HG03066 (cell line): Measurements from ENCODE around the gene TP63.

Source experiments
- ATAC-seq: cut with Tn5 transposase; IDR thresholded peaks from one replicate; pipeline ENCODE4 v1.9.1; 2021; ENCODE audit warnings: low read depth; ENCODE audit not compliant: unreplicated experiment

Gene TP63

DNA sequence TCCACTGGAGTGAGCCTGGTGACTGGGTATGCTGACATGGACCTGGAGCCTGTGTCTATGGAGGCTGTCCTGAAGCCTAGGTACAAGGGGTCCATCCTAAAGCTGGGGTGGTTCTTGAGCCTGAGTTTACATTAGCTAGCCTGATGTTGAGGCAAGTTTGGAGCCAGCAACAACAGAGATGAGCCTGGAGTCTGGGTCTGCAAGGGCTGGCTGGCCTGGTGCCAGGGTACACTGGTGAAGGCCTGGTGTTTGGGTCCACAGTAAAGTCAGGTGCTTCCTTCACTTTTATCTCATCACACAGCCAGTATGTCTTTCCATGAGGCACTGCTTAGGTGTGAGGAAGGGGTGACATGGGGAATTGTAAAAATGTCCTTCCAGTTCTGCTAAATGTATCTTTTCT lies 49.5 kb downstream of the TP63 start:
- ATAC-seq, result no peak

DNA sequence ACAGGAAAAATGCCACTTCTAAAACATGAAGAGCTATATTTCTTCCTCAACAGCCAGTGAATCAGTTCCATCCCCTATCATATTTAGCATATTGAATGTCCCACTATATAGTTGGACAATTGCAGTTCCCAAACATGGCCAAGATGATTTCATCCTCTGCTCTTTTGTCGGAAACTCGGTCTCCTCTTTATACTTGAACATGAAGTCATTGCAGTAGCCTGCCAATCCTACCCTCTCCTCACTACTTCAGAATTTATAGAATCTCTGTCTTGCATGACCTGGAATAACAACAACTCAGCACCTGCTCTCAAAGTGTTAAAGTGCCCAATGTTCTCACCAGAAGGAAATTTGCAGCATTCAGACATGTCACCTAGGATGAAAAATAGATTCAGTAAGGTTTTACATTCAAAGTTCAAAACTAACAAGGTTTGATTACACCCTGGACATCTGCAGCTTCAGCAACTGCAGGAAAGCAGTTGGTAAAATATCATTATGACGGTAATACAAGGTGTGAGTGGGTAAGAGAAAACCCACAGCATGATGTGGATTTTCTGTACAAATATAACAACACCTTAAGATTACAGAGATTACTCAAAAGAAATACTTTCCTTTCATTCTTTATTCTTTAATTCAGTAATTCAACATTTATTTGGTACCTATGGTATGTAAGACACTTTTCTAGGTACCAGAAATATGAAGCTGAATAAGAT lies 52.5 kb downstream of the TP63 start:
- no peak for ATAC-seq

DNA sequence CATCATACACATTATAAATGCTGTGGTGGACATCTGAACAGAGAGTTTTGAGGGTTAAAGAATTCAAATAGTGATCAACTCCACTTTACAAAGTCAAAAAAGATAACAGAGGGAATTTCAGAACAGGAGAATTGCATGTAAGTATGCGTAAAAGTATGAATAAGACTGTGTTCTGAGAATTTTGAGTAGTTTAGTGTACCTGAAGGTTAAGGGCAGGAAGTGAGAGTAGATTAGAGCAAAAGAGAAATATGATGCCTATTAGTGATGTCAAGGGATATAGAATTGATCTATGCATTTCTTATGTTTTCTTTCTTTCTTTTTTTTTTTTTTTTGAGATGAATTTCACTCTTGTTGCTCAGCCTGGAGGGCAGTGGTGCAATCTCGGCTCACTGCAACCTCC lies 53.1 kb downstream of the TP63 start:
- ATAC-seq, result no peak

DNA sequence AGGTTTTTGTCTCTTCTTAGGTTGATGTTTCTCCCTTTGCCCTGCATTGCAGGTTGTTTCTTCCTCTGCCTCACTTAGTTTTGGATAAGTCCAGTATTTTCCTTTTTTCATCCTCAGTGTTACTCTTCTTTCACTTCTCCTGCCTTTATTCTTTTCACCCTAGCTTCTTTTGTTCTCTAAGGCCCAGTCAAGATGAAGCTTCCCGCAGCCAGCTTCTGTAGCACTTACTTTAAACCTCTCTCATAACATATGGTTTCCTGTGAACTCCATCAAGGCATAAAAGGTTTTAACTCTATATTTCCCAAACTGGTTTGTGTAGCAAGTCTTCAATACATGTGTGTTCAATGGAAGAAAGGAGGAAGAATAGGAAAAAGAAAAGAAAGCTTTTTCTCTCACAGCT lies 54.1 kb downstream of the TP63 start:
- ATAC-seq, result no peak

DNA sequence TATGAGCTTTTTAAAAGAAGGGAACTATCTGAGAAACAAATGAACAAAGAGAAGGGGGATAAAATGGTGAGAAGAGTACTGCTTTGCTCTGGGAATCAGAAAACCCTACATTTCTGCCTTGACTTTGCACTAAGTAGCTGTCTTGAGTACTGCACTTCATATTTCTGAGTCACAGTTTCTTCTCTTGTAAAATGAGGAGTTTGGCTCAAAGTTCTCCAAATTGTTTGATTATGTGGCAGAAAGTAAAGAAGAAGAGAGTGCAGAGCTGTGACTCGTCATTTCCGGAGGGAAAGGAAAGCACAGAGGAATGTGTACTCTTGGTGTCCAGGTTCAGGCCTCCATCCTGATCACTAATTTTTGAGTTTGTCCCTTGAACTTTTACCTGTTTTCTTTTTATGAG lies 54.7 kb downstream of the TP63 start:
- ATAC-seq, result no peak

DNA sequence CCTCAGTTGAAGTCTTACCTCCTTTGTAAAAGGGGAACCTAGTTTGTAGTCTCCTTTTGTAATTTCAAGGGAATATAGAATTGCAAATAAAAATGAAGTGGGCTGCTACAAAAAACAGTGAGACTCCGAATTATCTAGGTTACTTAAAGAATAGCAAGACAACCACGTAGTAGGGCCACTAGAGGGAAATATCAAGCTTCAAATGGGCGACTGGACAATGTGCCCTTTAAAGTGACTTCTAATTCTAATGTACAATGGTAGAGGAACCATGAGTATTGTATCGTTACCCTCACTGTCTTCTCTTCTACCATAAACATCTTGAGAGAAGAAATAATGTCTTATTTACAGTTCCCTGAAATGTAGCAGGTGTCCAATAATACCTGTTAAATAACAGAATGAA lies 56.3 kb downstream of the TP63 start:
- ATAC-seq, result no peak

DNA sequence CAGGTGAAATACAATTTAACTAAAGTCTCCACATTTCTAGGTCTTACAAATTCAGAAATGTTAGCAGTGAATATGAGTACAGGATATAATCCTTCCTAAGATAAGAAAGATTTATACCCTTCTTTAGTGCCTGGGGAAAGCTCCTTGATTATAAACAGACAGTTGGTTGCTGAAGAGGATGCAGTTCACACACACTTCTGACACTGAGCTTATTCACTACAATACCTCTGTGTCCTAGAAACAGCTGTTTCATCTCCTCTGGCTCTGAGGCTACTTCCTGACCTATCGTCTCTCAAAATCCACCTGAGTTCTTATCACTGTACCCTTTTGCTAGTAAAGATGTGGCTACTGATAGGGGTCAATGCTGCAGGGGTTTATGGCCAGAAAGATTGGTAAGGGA lies 57.1 kb downstream of the TP63 start:
- no peak for ATAC-seq

DNA sequence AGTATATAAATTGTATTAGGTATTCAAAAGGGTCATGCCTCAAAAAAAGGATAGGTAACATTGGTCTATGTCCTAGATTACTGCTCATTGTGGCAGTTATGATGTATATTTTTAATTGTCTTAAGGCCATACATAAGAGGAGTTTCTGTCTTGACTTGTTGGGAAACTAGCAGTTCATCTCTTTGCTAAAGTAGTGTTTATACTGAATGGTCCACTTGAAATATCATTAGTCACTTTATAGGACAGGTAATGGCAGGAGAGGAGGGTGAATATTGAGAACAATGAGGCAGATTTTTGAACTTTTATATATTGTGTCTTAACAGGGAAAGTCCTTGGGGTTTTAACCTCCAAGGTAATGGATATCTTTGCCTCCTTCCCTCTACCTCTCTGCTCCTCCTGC lies 58.4 kb downstream of the TP63 start:
- ATAC-seq, result no peak

DNA sequence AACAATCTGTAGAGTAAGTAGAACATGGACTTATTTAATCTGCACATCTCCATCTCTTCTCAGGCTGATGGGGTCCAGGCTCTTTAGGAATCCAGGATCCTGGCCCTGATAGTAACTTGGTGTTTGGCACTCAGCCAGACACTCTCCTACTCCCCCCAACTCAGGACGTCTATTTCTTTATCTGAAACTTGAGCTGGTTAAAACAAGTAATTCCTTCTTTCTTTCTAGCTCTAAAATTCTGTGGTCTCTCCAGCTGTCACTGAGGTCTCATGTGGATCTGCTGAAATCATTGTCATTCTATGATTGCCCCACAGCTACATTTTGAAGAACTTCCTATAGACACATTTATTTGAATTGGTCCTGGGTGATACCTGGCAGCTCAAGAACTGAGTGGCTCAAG lies 59.0 kb downstream of the TP63 start:
- ATAC-seq, result no peak

DNA sequence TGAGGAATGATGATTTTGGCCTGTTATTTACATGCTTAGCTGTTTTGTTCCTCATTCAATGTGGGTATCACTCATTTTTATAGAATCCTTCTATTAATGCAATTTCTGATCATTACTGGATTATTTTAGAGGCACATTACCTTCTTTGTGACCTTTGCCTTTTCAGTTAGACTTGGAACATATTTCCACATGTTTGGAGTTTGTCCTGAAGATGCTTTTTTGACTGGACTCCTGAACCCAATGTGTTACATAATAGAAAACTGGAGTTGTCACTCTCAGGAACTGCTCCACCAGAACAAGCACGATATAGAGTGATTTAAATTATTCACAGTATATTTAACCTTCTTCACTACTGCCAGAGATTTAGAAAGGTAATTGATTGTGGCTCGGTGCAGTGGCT lies 59.5 kb downstream of the TP63 start:
- no peak for ATAC-seq

DNA sequence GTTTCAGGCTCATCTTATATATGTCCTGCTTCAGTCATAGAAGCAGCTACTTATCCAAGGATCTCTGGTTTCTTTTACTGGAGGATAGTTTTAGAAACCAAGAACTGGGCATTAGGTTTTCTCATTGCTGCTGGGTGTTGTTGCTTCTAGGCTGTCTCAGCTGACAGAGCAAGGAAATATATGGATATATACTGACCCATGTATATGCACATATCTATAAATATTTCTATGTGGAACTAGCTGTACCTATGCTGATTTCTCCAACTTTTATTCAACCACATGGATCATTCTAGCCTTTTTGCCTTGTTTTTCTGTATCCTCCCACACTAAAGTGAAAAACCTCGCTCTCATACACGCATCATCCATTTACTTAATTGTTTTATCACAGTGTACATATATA lies 64.2 kb downstream of the TP63 start:
- ATAC-seq, result no peak

DNA sequence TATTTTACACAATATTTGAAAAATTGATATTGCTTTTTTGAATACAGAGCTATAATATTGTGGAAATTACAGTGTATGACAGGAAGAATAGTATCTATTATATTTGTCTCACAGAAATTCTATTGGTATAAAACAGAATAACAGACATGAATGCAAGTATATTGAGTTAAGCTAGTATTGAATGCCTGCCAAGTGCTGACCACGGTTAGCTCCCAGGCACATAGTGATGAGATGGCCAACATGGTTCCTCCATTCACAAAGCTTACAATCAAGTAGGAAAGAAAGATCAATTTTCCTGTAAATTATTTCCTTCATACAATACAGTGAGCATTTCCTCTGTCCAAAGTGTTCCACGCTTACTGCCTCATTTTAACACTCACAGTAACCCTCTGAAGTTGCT lies 67.6 kb downstream of the TP63 start:
- ATAC-seq, result no peak

DNA sequence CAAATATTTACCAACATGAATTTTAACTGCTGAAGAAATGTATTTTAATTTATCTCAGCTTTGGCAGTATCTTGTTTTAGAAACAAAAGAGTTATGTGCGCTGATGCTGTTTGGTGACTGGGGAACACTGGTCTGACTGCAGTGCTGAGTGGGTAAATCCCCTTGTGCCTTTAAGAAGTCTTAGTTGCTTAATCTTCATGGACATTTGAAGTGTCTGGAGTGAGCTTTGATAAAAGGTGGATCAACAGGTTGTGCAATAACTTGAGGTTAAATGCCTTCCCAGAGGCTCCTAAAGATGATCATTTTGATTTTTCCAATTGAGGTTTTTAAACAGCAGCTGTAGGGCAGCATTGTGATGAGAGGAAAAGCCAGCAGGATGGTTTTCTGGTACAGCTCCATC lies 68.7 kb downstream of the TP63 start:
- no peak for ATAC-seq

DNA sequence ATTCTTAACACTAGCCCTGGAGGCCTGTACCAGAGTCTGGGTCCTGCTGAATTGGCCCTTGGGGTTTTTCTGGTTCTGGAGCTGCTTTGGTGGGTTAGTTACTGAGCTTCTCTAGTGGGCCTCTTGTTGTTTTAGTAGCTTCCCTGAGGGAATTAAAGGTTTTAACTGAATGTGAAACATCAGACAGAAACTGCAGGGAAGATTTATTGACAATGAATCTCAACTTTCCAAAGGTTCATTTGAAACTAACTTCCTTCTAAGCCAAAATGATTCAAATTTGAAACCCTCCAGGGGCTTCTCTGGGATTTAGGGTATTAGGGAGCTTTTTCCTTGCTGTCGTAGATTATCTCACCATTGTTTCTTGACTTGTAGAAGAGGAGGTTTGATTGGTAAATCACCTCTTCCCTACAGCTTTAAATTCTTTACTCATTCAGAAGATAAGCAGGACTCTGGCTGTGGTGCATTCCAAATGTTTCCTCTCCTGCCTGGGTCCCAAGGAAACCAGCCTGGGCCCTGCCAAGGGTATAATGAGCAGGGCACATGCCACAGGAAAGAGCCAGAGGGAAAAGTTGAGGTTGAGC lies 71.0 kb downstream of the TP63 start:
- ATAC-seq, result no peak

DNA sequence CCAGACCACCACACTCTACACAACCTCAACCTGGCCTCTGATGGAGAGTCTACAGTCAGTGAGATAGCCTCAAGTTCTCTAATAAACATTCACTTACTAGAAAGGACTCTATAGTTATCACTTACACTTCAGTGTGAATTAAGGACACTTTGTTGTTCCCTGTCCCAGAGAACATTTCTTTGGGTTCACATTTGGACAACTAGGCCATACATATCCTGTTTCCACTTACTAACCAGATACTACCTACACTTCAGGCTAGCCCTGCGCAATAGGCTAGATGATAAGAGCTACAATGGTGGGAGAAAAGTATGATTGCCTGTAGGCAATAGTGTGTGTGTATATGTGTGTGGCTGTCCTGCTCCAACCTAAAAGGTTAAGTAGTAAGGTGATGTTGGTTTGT lies 72.7 kb downstream of the TP63 start:
- no peak for ATAC-seq

DNA sequence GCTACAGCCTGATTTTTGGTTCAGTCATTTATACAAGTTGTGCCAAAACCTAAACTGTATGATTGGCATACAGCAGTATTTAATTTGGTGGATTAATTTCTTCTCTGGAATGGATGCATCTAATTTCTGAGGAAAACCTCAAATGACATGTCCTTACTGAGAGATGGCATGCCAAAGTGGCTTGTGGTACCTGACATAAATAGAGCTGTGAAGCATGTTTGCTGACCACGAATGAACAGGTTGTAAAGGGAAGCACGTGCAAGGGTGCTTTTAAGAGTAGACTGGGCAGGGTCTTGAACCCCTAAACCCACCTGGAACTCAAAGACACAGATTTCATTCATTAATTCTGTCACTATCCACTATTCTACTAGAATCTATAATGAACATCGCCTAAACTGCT lies 77.2 kb downstream of the TP63 start:
- no peak for ATAC-seq

DNA sequence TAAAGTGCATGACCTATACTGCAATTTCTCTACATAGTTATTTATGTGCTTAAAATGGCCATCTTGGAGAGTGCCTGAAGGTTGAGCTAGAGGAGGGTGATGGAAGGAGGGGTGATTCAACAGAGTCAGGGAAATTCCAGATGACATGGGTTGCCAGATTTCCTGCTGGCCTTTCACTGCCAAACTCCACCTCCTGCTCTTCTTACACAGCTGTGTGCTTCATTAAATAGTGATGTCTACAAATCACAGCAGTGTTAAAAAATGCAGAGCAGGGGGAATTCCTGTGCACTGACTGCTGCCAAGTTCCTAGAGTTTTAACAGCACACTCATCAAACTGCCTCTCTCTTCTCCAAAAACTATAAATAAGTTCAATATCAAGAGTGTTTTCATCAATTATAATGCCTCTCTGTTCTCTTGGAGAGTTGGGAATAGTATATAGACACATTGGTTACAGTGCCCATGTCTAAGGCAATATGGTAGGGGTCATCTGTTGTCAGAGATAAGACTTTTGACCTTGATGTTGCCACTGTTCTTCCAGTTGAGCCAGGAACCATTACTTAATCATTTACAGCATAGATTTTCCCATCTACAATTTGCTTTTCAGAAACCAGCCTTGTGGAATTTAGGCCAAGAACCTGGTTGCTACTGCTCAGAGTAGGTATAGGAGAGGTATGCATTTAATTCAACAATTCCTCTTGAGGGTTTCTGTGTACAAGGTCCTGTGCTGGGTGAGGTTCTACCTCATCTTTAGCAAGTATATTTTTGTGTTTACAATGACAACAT lies 79.6 kb downstream of the TP63 start:
- no peak for ATAC-seq

DNA sequence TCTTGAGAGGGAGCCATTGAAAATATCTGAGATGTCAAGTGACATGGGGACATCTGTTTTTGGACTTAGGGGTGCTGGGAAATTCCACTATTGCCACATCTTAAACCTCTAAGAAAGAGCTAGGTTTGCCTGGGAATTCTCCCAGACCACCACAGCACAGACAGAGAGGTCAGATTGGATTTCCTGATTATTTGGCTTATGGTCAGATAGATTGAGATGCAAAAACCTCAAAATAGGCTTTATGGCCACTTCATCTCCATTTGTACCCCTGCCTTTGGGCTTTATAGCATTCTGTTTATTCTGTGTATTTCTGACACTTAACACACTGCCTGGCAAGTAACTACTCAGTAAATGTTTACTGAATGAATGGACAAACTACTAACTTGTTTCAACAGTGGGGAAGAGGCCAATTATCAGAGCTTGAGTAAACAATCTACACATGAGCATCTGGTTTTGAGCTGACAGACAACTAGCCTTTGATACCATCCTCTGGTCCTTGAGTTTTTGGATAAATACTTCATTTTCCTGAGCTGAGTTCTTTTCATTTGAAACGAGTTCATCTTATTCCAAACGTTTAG lies 81.8 kb downstream of the TP63 start:
- no peak for ATAC-seq

DNA sequence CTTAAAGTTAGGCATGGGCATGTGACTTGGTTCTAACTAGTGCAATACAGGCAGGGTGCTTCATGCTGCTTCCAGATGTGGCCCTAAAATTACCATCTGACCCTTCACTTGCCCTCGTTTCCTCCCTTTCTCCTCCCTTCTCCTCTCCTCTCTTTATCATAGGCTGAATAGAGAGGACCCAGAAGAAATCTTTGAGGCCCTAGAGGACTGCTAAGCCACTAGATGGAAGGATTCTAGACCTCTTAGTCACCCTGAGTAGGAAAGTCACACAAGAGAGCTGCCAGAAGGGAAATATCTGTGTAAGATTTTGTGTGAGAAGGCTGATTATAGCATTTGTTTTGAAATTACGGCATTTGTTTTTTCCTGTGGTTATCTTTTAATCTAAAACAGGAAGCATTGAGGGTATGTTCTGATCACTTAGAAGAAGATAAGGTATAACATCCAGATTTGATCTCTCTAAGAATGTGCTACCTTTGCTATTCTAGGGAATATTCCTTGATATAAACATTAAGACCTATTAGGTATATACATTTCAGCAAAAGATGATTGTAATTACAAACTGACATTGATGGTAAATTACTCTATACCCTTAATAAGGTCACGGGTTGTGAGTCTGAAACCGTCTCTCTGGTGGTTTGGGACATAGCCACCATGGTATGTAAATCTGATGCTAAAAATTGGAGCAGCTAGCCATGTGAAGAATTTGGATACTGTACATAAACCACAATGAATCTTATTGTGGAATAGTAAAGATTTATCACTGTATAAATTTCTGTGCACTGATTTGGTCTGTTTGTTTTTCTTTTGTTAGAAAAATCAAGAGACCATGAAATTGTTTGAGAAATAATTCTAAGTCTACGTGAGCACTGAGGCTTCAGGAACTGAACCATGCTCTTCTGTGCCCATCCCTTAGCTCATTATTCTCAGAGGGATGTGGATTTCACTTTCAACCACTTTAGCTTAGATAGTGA lies 84.1 kb downstream of the TP63 start:
- ATAC-seq, result peak; percentile 36

DNA sequence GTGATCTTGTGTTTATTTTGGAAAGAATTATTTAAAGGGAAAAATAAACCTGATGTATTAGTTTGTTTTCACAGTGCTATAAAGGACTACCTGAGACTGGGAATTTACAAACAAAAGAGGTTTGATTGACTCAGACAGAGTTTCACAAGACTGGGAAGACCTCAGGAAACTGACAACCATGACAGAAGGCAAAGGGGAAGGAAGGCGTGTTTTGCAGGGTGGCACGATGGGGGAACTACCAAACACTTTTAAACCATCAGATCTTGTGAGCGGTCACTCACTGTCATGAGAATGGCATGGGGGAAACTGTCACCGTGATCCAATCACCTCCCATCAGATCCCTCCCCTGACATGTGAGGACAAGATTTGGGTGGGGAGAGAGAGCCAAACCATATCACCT lies 87.0 kb downstream of the TP63 start:
- ATAC-seq, result no peak
